ENCODE results near the gene CAV1. TPM values are rescaled to one million over a fixed set of nuclear protein-coding genes. Genes with fewer than 3 reads are reported as not detected.

CAV1 gene
- total and polyA plus RNA-seq, 2 of the 4 experiments (the other 2 are of a cell fraction) = 1,592 to 1,808 TPM

- ChIA-PET CTCF (interaction anchor here (0.6 to 1.9 kb wide), 7 partner anchors 9 to 323 kb away, joined by 3 to 8 read pairs (median 3); no protein-coding TSS in a partner anchor), POLR2A (ENCODE audit: unreplicated experiment) (interaction anchor here (1.0 to 1.3 kb wide), 2 partner anchors 55 to 57 kb away, joined by 3 to 4 read pairs; no protein-coding TSS in a partner anchor)
- BruUV-seq (replicated peaks) = no TSS peak
- H4K91ac ChIP-seq (ENCODE audit: insufficient read depth, low read depth, low read length) = peak overlapping the region; percentile 85
- H3K27ac ChIP-seq (ENCODE audit: insufficient read depth, low read length) = peak overlapping the region; percentile 67
- peaks cover 5 to 32% of the 10 kb centered on the region in 2 experiments; a peak in 3 of 4 replicates for H3K79me1 ChIP-seq (ENCODE audit: low read depth in 1 of 2, low read length in 2 of 2)
- dilution Hi-C loops (cut with HindIII; ENCODE audit: low sequenced_read_pairs, unreplicated experiment) (no loop called here), intact Hi-C loops (cut with micrococcal nuclease) (loop anchor here (2.0 to 10.0 kb wide), 2 partner anchors 30 to 138 kb away; no protein-coding TSS in a partner anchor), in situ Hi-C loops (cut with MboI; ENCODE audit: low sequenced_read_pairs) (loop anchor here (10.0 kb wide), 1 partner anchor 48 kb away; no protein-coding TSS in a partner anchor)
- TF ChIP-seq, protein P1, sequence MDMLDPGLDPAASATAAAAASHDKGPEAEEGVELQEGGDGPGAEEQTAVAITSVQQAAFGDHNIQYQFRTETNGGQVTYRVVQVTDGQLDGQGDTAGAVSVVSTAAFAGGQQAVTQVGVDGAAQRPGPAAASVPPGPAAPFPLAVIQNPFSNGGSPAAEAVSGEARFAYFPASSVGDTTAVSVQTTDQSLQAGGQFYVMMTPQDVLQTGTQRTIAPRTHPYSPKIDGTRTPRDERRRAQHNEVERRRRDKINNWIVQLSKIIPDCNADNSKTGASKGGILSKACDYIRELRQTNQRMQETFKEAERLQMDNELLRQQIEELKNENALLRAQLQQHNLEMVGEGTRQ (IDR thresholded peaks at IDR 0.05; ENCODE audit: low read depth, low read length) = peak; percentile 48
- TF ChIP-seq FOS (IDR thresholded peaks at IDR 0.05; ENCODE audit: low read depth, low read length) (peak; percentile 17; the same call in 1 of the 2 replicates), MXI1 (IDR thresholded peaks at IDR 0.05; ENCODE audit: borderline replicate concordance, low read depth, low read length) (0 out of 2 replicates have a peak, but pooled peaks have one; percentile 26), CHD1 (IDR thresholded peaks at IDR 0.05; ENCODE audit: low read depth, low read length) (no peak)
- no peak overlapping the region for H3K4me3 ChIP-seq (ENCODE audit: insufficient read depth, low read depth, low read length)
- H2AFZ ChIP-seq (replicated peaks; ENCODE audit: low read length, poor library complexity) = peak overlapping the region; percentile 85
- H2AK5ac ChIP-seq (ENCODE audit: low read depth, low read length) = peak overlapping the region; percentile 25
- peak overlapping the region; percentile 99 for H2BK20ac ChIP-seq (ENCODE audit: low read depth, low read length)
- H4K8ac ChIP-seq (ENCODE audit: low read depth in 2 of 2, low read length in 2 of 2) = peak overlapping the region; percentile 16 to 97; a peak in 3 of 4 replicates
- peak overlapping the region; percentile 98 for H3K4ac ChIP-seq (ENCODE audit: low read depth, low read length)
- H3K18ac ChIP-seq (ENCODE audit: low read depth, low read length) = peak overlapping the region; percentile 81
- H3K9me1 ChIP-seq (ENCODE audit: insufficient read depth, low read length) = peaks cover 12% of the 10 kb centered on the region
- ATAC-seq (ENCODE audit: low read depth) (peak; percentile 85), DNase-seq (peak; percentile 80)
- H2BK5ac ChIP-seq (ENCODE audit: low read depth, low read length, poor library complexity, severe bottlenecking) = peak overlapping the region; percentile 93
- peak overlapping the region; percentile 78 for H4K5ac ChIP-seq (ENCODE audit: low read depth, low read length)
- peaks cover 16% of the 10 kb centered on the region for H3K4me1 ChIP-seq (ENCODE audit: control insufficient read depth, insufficient read depth, low read length)
- H3K9me3 ChIP-seq (ENCODE audit: control insufficient read depth, insufficient read depth, low read length) = peaks cover 4% of the 10 kb centered on the region; the same call in 1 of the 2 replicates
- no peaks in the 10 kb centered on the region for H3K27me3 ChIP-seq (ENCODE audit: control insufficient read depth, insufficient read depth, low read length)
- peak overlapping the region; percentile 86; the same call in 2 of the 3 replicates for H2BK15ac ChIP-seq (ENCODE audit: low read depth, low read length)
- H3K4me2 ChIP-seq (ENCODE audit: low read depth, low read length) = peak overlapping the region; percentile 17; the same call in 1 of the 2 replicates
- no peak overlapping the region for H2AK9ac ChIP-seq (replicated peaks; ENCODE audit: low read depth, low read length, poor library complexity)
- H3K14ac ChIP-seq (replicated peaks; ENCODE audit: low read depth, low read length) = peak overlapping the region; percentile 29
- H3K23ac ChIP-seq (ENCODE audit: low read depth, low read length) = peak overlapping the region; percentile 82
- H3K56ac ChIP-seq (ENCODE audit: extremely low read depth, insufficient read depth, low read length) = peak overlapping the region; percentile 32
- H3K9ac ChIP-seq (ENCODE audit: low read depth, low read length) = peak overlapping the region; percentile 1; the same call in 1 of the 2 replicates
- H2BK120ac ChIP-seq (ENCODE audit: low read depth, low read length) = peak overlapping the region; percentile 99
- WGBS, 2 experiments (ENCODE audit: extremely low coverage in 2 of 2, insufficient read length in 1 of 2) = 33% methylated on average over 2 of the region's 5 CpGs; no CpG with 5 or more reads in 1 of the 2 experiments
- no peaks in the 10 kb centered on the region for H4K20me1 ChIP-seq (ENCODE audit: insufficient read depth, low read length)
- no peaks in the 10 kb centered on the region for H3K36me3 ChIP-seq (ENCODE audit: control insufficient read depth, insufficient read depth, low read length)
Measured at GRCh38 chr7:116582806-116583444, 58.1 kb downstream of the CAV1 start.
